Measurements from ENCODE around the gene C16orf54. TPM values are rescaled to one million over a fixed set of nuclear protein-coding genes. Genes with fewer than 3 reads are reported as not detected.
A peak's percentile ranks its signal among the peaks of the same experiment; 100 is the strongest.

C16orf54 gene
- total RNA-seq, 1 donor from 2014 or later, result not detected

DNA sequence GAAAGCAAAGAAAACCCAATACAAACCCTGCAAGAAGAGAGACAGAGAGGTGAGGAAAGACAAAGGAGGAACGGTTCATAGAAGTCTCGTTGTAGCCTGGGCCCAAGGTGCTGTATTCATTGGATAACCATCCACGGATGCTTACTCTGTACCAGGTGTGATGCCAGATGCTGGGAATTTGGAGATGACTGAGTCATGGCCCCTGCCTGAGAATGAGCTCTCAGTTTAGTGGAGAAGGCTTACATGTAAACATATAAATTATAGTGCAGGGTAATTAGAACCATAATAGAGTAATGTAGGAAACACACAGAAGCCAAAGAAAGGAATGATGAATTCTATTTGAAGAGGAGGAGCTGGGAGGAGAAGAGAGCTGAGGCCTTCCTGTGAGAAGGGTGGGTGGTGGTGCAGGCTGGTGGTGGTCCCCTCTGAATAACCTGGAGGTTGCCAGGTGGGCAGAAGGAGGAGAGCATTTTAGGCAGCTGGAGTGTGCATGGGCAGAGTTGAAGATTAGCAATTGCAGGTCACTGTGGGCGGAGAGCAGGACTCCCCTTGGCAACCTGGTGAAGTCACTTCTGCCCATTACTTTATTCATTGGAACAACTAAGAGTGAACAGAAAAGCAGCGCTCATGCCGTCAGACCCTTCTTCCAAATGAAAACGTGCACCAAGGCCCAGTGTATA, 24.6 kb upstream of the C16orf54 start:
- TF ChIP-seq, protein P1, sequence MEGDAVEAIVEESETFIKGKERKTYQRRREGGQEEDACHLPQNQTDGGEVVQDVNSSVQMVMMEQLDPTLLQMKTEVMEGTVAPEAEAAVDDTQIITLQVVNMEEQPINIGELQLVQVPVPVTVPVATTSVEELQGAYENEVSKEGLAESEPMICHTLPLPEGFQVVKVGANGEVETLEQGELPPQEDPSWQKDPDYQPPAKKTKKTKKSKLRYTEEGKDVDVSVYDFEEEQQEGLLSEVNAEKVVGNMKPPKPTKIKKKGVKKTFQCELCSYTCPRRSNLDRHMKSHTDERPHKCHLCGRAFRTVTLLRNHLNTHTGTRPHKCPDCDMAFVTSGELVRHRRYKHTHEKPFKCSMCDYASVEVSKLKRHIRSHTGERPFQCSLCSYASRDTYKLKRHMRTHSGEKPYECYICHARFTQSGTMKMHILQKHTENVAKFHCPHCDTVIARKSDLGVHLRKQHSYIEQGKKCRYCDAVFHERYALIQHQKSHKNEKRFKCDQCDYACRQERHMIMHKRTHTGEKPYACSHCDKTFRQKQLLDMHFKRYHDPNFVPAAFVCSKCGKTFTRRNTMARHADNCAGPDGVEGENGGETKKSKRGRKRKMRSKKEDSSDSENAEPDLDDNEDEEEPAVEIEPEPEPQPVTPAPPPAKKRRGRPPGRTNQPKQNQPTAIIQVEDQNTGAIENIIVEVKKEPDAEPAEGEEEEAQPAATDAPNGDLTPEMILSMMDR (IDR thresholded peaks at IDR 0.05; ENCODE audit: unreplicated experiment), result no peak
- no peaks in the 10 kb centered on the region for H3K36me3 Mint-ChIP-seq
- DNase-seq (ENCODE audit: low spot score in 2 of 2, unreplicated experiment in 2 of 2), result no peak
- peaks cover 16% of the 10 kb centered on the region for H3K4me1 Mint-ChIP-seq
- H3K9me3 Mint-ChIP-seq, result no peaks in the 10 kb centered on the region
- H3K27me3 Mint-ChIP-seq (ENCODE audit: low read depth), result no peaks in the 10 kb centered on the region
- no peak overlapping the region for H3K4me3 Mint-ChIP-seq
- H3K27ac Mint-ChIP-seq, result peak overlapping the region; percentile 66

DNA sequence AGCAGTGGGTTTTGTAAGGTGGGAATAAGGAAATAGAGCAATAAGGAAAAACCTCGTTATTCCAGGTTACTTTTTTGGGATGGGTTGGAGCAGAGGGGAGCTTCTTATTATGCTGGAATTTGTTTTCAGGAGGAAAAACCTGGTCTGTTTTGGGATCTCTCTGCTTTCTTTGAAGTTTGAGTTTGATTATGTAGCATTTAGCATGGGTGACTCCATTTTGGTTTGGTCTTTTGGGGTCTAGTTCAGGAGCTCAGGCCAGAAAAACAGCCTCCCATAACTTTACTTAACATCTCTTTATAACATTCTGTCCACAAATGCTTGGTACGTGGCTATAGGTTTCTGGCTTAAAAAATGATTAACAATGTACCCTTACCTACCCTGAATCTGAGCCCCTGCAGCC, 23.7 kb upstream of the C16orf54 start:
- TF ChIP-seq, protein P1 (IDR thresholded peaks at IDR 0.05; ENCODE audit: unreplicated experiment), result no peak
- Mint-ChIP-seq H3K4me1 (peaks cover 18% of the 10 kb centered on the region), H3K4me3 (no peak overlapping the region), H3K27me3 (ENCODE audit: low read depth) (no peaks in the 10 kb centered on the region), H3K9me3 (no peaks in the 10 kb centered on the region), H3K27ac (no peak overlapping the region), H3K36me3 (no peaks in the 10 kb centered on the region)
- no peak for DNase-seq (ENCODE audit: low spot score in 2 of 2, unreplicated experiment in 2 of 2)

DNA sequence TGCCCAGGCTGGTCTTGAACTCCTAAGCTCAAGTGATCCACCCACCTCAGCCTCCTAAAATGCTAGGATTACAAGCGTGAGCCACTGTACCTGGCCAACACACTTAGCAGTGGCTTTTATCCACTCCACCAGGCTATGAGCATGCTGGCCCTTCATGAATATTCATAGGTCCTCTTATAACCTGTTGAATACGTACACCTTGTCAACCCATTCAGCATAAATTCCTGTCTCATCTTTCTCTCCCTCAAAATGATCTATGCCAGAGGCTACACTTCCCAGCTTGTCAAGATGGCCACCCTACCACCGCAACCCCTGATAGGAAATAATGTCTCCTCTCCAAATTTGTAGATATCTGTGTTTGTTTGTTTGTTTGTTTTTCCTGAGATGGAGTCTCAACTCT, 21.3 kb upstream of the C16orf54 start:
- no peaks in the 10 kb centered on the region for H3K9me3 Mint-ChIP-seq
- DNase-seq (ENCODE audit: low spot score in 2 of 2, unreplicated experiment in 2 of 2), result no peak
- no peak overlapping the region for H3K27ac Mint-ChIP-seq
- TF ChIP-seq, protein P1 (IDR thresholded peaks at IDR 0.05; ENCODE audit: unreplicated experiment), result no peak
- H3K27me3 Mint-ChIP-seq (ENCODE audit: low read depth), result no peaks in the 10 kb centered on the region
- no peaks in the 10 kb centered on the region for H3K36me3 Mint-ChIP-seq
- H3K4me3 Mint-ChIP-seq, result no peak overlapping the region
- H3K4me1 Mint-ChIP-seq, result peaks cover 15% of the 10 kb centered on the region

DNA sequence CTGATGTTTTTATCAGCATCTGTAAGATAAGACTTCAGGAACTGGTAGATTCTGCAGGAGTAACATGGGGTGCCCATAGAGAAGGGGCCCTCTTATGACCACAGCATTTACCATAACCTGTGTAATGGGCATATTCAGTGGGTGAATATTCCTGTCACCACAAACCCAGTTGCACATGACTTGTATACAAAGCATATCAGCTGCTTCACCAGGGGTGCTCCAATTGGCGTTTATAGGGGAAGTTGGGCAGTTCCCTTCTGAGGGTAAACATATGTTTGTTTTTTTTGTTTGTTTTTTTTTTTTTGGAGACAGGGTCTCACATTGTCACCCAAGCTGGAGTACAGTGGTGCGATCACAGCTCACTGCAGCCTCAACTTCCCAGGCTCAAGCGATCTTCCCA, 20.8 kb upstream of the C16orf54 start:
- no peaks in the 10 kb centered on the region for H3K27me3 Mint-ChIP-seq (ENCODE audit: low read depth)
- no peaks in the 10 kb centered on the region for H3K9me3 Mint-ChIP-seq
- no peak for DNase-seq (ENCODE audit: low spot score in 2 of 2, unreplicated experiment in 2 of 2)
- no peak overlapping the region for H3K27ac Mint-ChIP-seq
- TF ChIP-seq, protein P1 (IDR thresholded peaks at IDR 0.05; ENCODE audit: unreplicated experiment), result no peak
- H3K4me3 Mint-ChIP-seq, result no peak overlapping the region
- H3K36me3 Mint-ChIP-seq, result no peaks in the 10 kb centered on the region
- peaks cover 17% of the 10 kb centered on the region for H3K4me1 Mint-ChIP-seq

DNA sequence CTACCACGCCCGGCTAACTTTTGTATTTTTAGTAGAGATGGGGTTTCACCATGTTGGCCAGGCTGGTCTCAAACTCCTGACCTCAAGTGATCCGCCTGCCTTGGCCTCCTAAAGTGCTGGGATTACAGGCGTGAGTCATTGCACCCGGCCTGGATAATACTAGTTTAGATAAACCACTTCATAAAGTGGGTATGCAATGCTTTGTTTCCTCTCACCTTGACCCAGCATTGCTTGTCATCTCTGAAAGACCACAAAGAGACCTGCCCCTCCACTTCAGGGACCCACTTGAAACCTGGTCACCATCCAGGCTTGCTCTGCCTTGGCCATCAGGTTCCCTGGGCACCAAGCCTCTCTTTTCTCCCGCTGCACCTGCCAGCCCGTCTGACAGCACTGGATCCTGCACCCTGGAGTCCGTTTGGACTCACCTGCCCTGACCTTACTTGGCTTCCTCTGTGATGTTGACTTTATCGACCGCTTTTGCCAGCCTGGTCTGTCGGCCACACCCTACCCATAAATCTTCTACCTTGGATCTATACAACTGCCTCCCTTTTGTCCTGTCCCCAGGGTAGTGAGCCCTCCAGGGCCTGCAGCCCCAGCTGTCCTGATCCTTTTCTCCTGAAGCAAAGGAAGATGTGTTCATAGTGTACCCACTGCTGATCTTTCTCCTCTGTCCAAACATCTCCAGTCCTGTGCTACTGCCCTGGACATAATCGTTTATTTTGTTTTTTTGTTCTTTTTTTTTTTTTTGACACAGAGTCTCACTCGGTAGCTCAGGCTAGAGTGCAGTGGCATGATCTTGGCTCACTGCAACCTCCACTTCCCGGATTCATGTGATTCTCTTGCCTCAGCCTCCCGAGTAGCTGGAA, 19.6 kb upstream of the C16orf54 start:
- H3K9me3 Mint-ChIP-seq, result no peaks in the 10 kb centered on the region
- no peaks in the 10 kb centered on the region for H3K36me3 Mint-ChIP-seq
- DNase-seq (ENCODE audit: low spot score in 2 of 2, unreplicated experiment in 2 of 2), result no peak
- H3K27me3 Mint-ChIP-seq (ENCODE audit: low read depth), result no peaks in the 10 kb centered on the region
- no peak overlapping the region for H3K27ac Mint-ChIP-seq
- H3K4me3 Mint-ChIP-seq, result no peak overlapping the region
- H3K4me1 Mint-ChIP-seq, result peaks cover 20% of the 10 kb centered on the region
- TF ChIP-seq, protein P1 (IDR thresholded peaks at IDR 0.05; ENCODE audit: unreplicated experiment), result no peak

Data from mesothelial cell of epicardium (in vitro differentiated cells).